WI38 (cell line): Measurements from ENCODE around the gene RIOK3.
"Not testable (repeated sequence)": the region's sequence is repeated elsewhere in the genome, so short reads cannot be mapped to it uniquely, and the experiment has no call there.

Experiments
- H3K4me3 ChIP-seq: 2 replicates; pipeline ENCODE4 v1.5.1; 2011; ENCODE audit warnings: low read depth, mild to moderate bottlenecking, control low read depth, low read length
- CTCF ChIP-seq: IDR thresholded peaks from 2 replicates; pipeline ENCODE4 v1.5.1; 2012; ENCODE audit warnings: low read depth, mild to moderate bottlenecking, control low read depth, low read length

RIOK3 gene

GRCh38 chr18:23504720-23505119 lies 51.6 kb downstream of the RIOK3 start:
- no peak overlapping the region for H3K4me3 ChIP-seq
- TF ChIP-seq CTCF: no peak

GRCh38 chr18:23506393-23506792 lies 53.3 kb downstream of the RIOK3 start:
- no peak overlapping the region for H3K4me3 ChIP-seq
- TF ChIP-seq CTCF: no peak

GRCh38 chr18:23510923-23511322 lies 57.8 kb downstream of the RIOK3 start:
- H3K4me3 ChIP-seq: not testable (repeated sequence)

- not testable (repeated sequence) for H3K4me3 ChIP-seq
These were observed 59.1 kb downstream of the RIOK3 start for GRCh38 chr18:23512216-23512615.

GRCh38 chr18:23512641-23513040 lies 59.6 kb downstream of the RIOK3 start:
- TF ChIP-seq CTCF: no peak
- no peak overlapping the region for H3K4me3 ChIP-seq

GRCh38 chr18:23515911-23516546 lies 62.9 kb downstream of the RIOK3 start:
- TF ChIP-seq CTCF: peak; percentile 93
- no peak overlapping the region for H3K4me3 ChIP-seq

GRCh38 chr18:23519734-23520133 lies 66.6 kb downstream of the RIOK3 start:
- H3K4me3 ChIP-seq: no peak overlapping the region
- no peak for TF ChIP-seq CTCF

- H3K4me3 ChIP-seq: no peak overlapping the region
- no peak for TF ChIP-seq CTCF
These were observed 68.2 kb downstream of the RIOK3 start for GRCh38 chr18:23521271-23521670.
